GM18951 (cell line): ENCODE measurements around the gene SLC9C2.
"Not testable (repeated sequence)": the region's sequence is repeated elsewhere in the genome, so short reads cannot be mapped to it uniquely, and the experiment has no call there.

ENCODE experiments used
- POLR2A ChIP-seq: IDR thresholded peaks from 4 replicates; pipeline ENCODE4 v1.6.1; 2011; ENCODE audit warnings: mild to moderate bottlenecking; ENCODE audit not compliant: insufficient read length, insufficient read depth; ENCODE audit errors: extremely low read depth
- in situ Hi-C: fragments of 300-500 bp; cut with MboI; formaldehyde crosslinking; loops from one replicate; pipeline ENCODE4 v1.12.0; 2022; ENCODE audit warnings: low sequenced_read_pairs, mixed read lengths, inconsistent platforms; ENCODE audit not compliant: unreplicated experiment

The SLC9C2 gene

DNA sequence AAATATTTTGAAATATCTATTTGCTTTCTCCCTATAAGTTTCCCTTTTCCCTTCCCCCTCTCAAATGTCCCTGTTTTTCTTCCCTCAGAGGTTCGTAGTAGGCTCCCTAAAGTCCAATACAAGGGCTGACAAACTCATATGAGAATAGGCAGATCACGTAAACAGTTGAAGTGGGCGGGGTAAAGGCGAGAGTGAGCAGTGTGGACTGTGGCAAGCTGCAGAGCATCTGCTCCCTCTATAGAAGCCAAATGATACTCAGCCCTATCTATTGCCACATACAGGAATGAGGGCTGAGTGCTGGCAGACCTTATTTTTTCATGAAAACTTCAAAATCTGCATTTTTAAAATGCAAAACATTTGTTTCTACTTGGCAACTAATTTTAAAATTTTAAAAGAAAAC lies 99.5 kb downstream of the SLC9C2 start:
- TF ChIP-seq POLR2A = no peak
- in situ Hi-C loops = no loop called here

DNA sequence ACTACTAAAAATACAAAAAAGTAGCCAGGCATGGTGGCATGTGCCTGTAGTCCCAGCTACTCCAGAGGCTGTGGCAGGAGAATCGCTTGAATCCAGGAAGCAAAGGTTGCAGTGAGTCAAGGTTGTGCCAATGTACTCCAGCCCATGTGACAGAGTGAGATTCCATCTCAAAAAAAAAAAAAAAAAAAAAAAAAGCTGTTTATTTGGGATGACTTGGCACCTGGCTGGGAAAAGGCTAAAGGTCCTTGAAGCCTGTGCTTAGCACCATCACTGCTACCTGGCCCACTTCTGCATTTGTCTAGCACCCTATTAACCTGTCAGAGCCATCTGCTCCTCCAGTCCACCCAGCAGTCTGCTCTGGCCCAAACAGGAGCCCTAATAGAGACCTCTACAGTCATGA lies 100.8 kb downstream of the SLC9C2 start:
- TF ChIP-seq POLR2A = no peak
- in situ Hi-C loops = no loop called here

DNA sequence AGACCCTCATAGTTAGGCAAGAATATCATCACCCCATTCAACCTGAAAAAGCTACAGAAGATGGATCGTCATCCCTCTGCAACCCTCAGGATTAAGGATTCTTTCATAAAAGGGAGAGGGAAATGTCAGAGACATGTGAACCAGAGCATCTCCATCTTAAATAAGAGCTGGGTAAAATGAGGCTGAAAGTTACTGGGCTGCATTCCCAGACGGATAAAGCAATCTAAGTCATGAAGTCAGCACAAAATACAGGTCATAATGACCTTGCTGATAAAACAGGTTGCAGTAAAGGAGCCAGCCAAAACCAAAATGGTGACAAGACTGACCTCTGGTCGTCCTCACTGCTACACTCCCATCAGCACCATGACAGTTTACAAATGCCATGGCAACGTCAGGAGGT lies 103.1 kb downstream of the SLC9C2 start:
- TF ChIP-seq POLR2A = no peak
- in situ Hi-C loops = no loop called here

- no peak for TF ChIP-seq POLR2A
Observed at GRCh38 chr1:173496757-173497320, 106.0 kb downstream of the SLC9C2 start.

DNA sequence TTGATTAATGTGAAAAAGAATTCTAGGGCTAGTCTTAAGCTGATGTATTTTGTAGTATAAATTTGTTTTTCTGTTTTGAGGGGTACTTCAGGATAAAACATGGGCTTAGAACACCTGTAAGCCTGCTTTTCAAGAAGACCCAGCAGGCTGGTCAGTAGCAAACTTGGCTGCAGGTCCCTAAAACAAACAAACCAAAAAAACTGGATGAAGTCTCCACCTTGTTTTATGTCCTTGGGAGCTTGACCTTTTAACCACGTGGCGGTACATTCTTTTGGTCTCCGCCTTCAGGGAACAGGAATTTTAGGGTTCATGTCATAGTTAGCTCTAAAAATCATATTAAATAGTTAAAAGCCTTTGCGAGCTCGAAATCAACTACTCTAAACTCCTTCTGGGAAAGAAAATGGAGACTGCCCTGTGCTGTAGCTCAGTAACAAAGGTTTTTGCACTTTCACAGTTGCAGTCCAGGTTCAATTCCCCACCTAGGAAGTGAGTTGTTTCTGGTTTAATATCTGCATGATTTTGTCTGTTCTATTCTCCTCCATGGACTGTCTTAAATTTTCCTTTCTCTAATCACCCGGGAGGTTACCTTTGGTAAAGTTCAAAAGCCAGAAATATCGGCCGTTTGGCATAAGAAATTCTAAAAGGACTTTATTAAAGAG lies 107.1 kb downstream of the SLC9C2 start:
- no peak for TF ChIP-seq POLR2A
- in situ Hi-C loops = no loop called here

More at GRCh38 chr1:173496757-173497320, 106.0 kb downstream of the SLC9C2 start:
- in situ Hi-C loops = no loop called here

GRCh38 chr1:173493125-173493524 lies 109.7 kb downstream of the SLC9C2 start:
- in situ Hi-C loops = not testable (repeated sequence)

DNA sequence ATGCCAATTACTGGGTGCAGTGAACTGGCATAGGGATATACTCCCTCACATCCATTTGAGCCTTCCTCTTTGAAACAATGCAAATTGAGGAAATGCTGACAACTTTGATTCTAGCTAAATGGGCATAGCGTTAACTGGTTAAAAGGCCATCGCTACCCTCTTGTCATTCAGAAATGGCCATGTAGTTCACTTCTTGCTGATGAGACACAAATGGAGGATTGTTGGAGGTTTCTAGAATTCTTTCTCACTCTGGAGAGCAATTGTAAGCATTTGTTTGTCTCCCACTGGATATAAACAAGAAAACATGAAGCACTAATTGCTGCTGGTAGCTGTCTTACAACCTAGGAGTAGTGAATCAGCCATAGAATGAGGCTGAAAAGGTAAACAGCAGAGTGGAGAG lies 111.4 kb downstream of the SLC9C2 start:
- in situ Hi-C loops = no loop called here
- no peak for TF ChIP-seq POLR2A

DNA sequence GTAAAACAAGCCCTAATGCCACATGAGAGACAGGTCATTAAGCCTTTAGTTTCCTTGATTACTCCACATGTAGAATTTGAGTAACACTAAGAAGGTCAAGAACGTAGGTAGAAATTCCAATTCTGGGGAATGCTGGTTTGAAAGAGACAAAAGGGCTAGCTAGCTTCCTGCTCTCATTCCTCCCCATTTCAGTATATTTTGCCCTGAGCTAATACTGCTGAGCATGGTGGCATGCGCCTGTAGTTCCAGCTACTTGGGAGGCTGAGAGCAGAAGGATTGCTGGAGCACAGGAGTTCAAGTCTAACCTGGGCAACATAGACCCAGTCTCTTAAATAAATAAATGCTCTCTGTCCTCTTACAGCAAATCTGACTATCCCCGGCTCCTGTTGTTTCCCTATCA lies 112.9 kb downstream of the SLC9C2 start:
- in situ Hi-C loops = no loop called here
- TF ChIP-seq POLR2A = no peak

- TF ChIP-seq POLR2A = no peak
- in situ Hi-C loops = no loop called here
Observed at GRCh38 chr1:173489149-173489600, 113.7 kb downstream of the SLC9C2 start.

GRCh38 chr1:173488001-173488400 lies 114.9 kb downstream of the SLC9C2 start:
- no peak for TF ChIP-seq POLR2A
- in situ Hi-C loops = no loop called here

GRCh38 chr1:173485401-173485800 lies 117.5 kb downstream of the SLC9C2 start:
- in situ Hi-C loops = no loop called here
- TF ChIP-seq POLR2A = no peak

DNA sequence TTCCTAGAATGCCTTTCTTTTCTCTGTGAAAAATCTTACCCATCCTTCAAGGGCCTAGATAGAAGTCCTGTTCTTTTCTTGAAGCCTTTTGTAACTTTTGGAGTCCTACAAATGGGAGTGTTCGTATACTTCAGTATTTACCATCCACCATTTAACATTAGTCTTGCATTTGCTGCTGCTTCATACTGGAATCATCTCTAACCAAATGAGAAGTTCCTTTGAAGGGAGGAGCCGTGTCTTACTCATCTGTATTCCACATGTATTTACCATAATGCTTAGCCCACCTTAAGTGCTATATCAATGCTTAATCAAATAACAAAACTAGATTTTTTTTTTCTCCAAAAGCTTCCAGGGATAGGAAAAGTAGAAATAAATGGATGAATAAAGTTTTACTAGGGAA lies 118.6 kb downstream of the SLC9C2 start:
- TF ChIP-seq POLR2A = no peak

DNA sequence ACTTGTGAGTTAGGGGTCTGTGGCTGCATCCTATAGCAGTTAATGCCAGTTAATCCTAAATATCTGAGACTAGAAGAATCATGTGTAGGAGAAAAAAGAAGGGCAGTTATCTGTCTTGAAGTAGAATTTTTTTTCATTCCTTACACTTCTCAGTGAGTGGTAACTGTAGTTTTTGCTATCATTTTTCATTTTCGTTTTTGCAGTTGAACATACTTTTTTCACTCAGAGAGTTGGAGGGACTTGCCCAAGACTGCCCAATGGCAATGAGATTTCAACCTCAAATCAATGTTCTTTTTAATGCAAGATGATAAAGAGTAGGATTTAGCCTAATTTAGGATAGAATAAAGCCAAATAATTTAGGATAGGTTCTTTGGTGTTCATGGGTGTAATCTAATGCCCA lies 120.2 kb downstream of the SLC9C2 start:
- in situ Hi-C loops = no loop called here
- no peak for TF ChIP-seq POLR2A

More for the DNA sequence above, 118.6 kb downstream of the SLC9C2 start:
- in situ Hi-C loops = no loop called here

DNA sequence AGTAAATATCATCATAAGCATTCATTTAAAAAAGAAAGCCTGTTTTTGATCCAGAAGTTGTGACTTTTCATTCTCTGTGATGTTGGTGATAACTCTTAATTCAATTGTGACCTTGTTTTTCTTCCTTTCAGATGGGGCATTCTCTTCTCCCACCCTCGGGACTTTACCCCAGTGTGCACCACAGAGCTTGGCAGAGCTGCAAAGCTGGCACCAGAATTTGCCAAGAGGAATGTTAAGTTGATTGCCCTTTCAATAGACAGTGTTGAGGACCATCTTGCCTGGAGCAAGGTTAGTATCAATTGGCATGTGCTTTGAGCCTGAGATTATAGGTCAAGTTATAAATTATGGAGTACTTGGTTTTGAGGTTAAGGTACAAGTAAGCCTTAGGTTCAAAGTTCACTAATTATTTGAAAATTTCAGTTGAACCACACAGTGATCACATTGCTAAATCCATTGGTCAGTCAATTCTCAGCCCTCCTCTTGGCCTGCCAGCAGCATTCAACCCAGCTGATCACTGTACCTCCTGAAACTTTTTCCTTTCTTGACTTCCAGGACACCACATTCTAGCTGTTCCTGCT lies 121.6 kb downstream of the SLC9C2 start:
- no peak for TF ChIP-seq POLR2A
- in situ Hi-C loops = no loop called here
